Hepatocyte (in vitro differentiated cells): ENCODE data around the gene MAP3K5. TPM values are rescaled to one million over a fixed set of nuclear protein-coding genes. Genes with fewer than 3 reads are reported as not detected.
A peak's percentile ranks its signal among the peaks of the same experiment; 100 is the strongest.
"Not testable (repeated sequence)": the region's sequence is repeated elsewhere in the genome, so short reads cannot be mapped to it uniquely, and the experiment has no call there.

Experiments
- DNase-seq: peaks from one replicate; pipeline ENCODE4 v3.0.0-alpha.2; 2016; ENCODE audit warnings: low spot score
- H2AFZ ChIP-seq: fragments of 200-600 bp; sonication (generic); 2 replicates; pipeline ENCODE4 v1.6.0; 2016; ENCODE audit warnings: antibody characterized with exemption, mild to moderate bottlenecking
- H3K27ac ChIP-seq: fragments of 200-600 bp; sonication (generic); 2 replicates; pipeline ENCODE4 v1.5.1; 2016; ENCODE audit warnings: mild to moderate bottlenecking
- H3K27me3 ChIP-seq: fragments of 200-600 bp; sonication (generic); 2 replicates; pipeline ENCODE4 v1.6.1; 2016
- H3K36me3 ChIP-seq: fragments of 200-600 bp; sonication (generic); replicated peaks from 2 replicates; pipeline ENCODE4 v1.5.1; 2016; ENCODE audit warnings: low read depth; ENCODE audit not compliant: insufficient read depth
- H3K4me1 ChIP-seq: fragments of 200-600 bp; sonication (generic); 2 replicates; pipeline ENCODE4 v1.5.1; 2016; ENCODE audit warnings: mild to moderate bottlenecking, moderate library complexity; ENCODE audit not compliant: insufficient read depth
- H3K4me2 ChIP-seq: fragments of 200-600 bp; sonication (generic); 2 replicates; pipeline ENCODE4 v1.6.0; 2016
- H3K4me3 ChIP-seq: fragments of 200-600 bp; sonication (generic); 2 replicates; pipeline ENCODE4 v1.5.1; 2016; ENCODE audit warnings: mild to moderate bottlenecking
- H3K79me2 ChIP-seq: fragments of 200-600 bp; sonication (generic); 2 replicates; pipeline ENCODE4 v1.6.0; 2017; ENCODE audit warnings: mild to moderate bottlenecking
- H3K9me2 ChIP-seq: fragments of 200-600 bp; sonication (generic); replicated peaks from 2 replicates; pipeline ENCODE4 v1.6.0; 2017; ENCODE audit warnings: mild to moderate bottlenecking; ENCODE audit not compliant: insufficient read depth
- H3K9me3 ChIP-seq: fragments of 200-600 bp; sonication (generic); 2 replicates; pipeline ENCODE4 v1.5.1; 2016; ENCODE audit warnings: low read depth, mild to moderate bottlenecking
- H4K20me1 ChIP-seq: fragments of 200-600 bp; sonication (generic); 2 replicates; pipeline ENCODE4 v1.6.0; 2016; ENCODE audit warnings: mild to moderate bottlenecking; ENCODE audit not compliant: insufficient read depth, poor library complexity, severe bottlenecking
- CTCF ChIP-seq: fragments of 200-600 bp; sonication (generic); IDR thresholded peaks from 2 replicates; pipeline ENCODE4 v1.5.1; 2016; ENCODE audit warnings: antibody characterized with exemption, mild to moderate bottlenecking; ENCODE audit not compliant: poor library complexity
- EZH2 ChIP-seq: fragments of 200-600 bp; sonication (generic); IDR thresholded peaks from 2 replicates; pipeline ENCODE4 v1.6.1; 2016; ENCODE audit warnings: antibody characterized with exemption, mild to moderate bottlenecking, borderline replicate concordance
- EZH2phosphoT487 ChIP-seq: fragments of 200-600 bp; sonication (generic); IDR thresholded peaks from one replicate; pipeline ENCODE4 v1.6.1; 2018; ENCODE audit warnings: antibody characterized with exemption, mild to moderate bottlenecking, low read depth, moderate library complexity; ENCODE audit not compliant: unreplicated experiment, severe bottlenecking
- WGBS: methylation state at CpG from one replicate; pipeline ENCODE4 v1.1.6; 2016; ENCODE audit warnings: low lambda C conversion rate; ENCODE audit errors: missing lambda C conversion rate; 5-methylcytosine and 5-hydroxymethylcytosine counted together
- polyA plus RNA-seq: library from polyadenylated mRNA; unstranded; fragments of >200 nt; fragmentation: Nextera tagmentation; extraction: Ambion mirVana; gene quantifications from 2 replicates; pipeline ENCODE4 v1.2.1, GENCODE V29; 2016
- total RNA-seq: library from RNA; depleted of rRNA; stranded (reverse); fragments of >200 nt; gene quantifications from 2 replicates; pipeline ENCODE4 v1.2.3, GENCODE V29; 2014

The MAP3K5 gene
- total and polyA plus RNA-seq, 2 experiments from 2014 or later, result 2.2 to 5.9 TPM

DNA sequence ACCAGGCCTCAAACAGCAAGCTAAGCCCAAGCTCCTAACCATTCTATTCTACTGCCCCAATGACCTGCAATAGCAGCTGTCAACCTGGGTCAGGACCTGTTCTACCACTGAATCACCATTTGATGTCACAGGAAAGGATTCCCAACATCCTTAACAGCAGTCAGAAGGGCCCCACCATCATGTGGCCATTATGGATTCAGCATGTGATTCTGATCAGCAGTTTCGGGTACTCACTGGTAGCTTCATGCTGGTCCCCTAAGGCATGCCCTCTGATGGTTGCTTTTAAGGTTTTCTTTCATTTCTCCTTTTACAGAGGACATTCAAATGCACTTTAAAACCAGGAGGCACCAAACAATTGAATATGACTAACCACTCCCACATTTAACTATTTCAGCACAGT lies 204.8 kb downstream of the MAP3K5 start:
- Histone ChIP-seq H3K27me3 (no peaks in the 10 kb centered on the region), H2AFZ (no peak overlapping the region), H3K79me2 (no peaks in the 10 kb centered on the region), H3K4me1 (no peaks in the 10 kb centered on the region), H3K36me3 (no peaks in the 10 kb centered on the region), H3K4me2 (no peak overlapping the region), H3K9me2 (no peaks in the 10 kb centered on the region), H3K4me3 (no peak overlapping the region), H4K20me1 (no peaks in the 10 kb centered on the region), H3K9me3 (no peaks in the 10 kb centered on the region), H3K27ac (no peak overlapping the region)
- TF ChIP-seq CTCF (no peak), EZH2phosphoT487 (no peak), EZH2 (no peak)
- no peak for DNase-seq
- 100% methylated on average over 1 of the region's 1 CpG for WGBS

DNA sequence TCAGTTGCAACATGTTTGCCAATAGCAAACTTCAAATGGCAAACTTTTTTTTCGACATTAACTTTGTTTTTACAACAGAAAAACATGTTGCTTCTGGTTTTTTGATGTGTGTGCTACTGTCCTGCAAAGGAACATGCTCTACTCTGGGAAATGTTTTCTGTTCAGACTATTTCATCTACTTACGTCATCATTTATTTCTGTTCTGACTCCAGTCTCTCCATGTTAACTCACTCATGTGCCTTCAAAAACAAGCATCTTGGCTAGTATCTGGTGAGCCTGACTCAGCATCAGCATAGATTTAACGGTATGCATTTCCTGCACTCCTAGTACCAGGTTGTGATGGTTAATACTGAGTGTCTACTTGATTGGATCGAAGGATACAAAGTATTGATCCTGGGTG lies 206.0 kb downstream of the MAP3K5 start:
- TF ChIP-seq EZH2 (no peak), CTCF (no peak), EZH2phosphoT487 (no peak)

GRCh38 chr6:136585523-136585922 lies 206.8 kb downstream of the MAP3K5 start:
- H3K4me2 ChIP-seq, DNase-seq, H2AFZ ChIP-seq, H3K36me3 ChIP-seq, H3K27ac ChIP-seq, H3K9me3 ChIP-seq, H3K4me1 ChIP-seq, H3K4me3 ChIP-seq, H3K27me3 ChIP-seq, H3K79me2 ChIP-seq, H3K9me2 ChIP-seq, H4K20me1 ChIP-seq: not testable (repeated sequence)
- 98% methylated on average over 2 of the region's 2 CpGs for WGBS

More for the DNA sequence above, 206.0 kb downstream of the MAP3K5 start:
- H3K27ac ChIP-seq, result no peak overlapping the region
- H2AFZ ChIP-seq, result no peak overlapping the region
- H3K4me2 ChIP-seq, result no peak overlapping the region
- no peaks in the 10 kb centered on the region for H3K9me3 ChIP-seq
- no peak overlapping the region for H3K4me3 ChIP-seq
- no peaks in the 10 kb centered on the region for H3K79me2 ChIP-seq
- WGBS, result 74% methylated on average over 4 of the region's 4 CpGs
- H3K9me2 ChIP-seq, result no peaks in the 10 kb centered on the region
- no peaks in the 10 kb centered on the region for H4K20me1 ChIP-seq
- peak; percentile 22 for DNase-seq
- no peaks in the 10 kb centered on the region for H3K36me3 ChIP-seq
- no peaks in the 10 kb centered on the region for H3K27me3 ChIP-seq
- no peaks in the 10 kb centered on the region for H3K4me1 ChIP-seq

GRCh38 chr6:136584290-136584689 lies 208.0 kb downstream of the MAP3K5 start:
- H2AFZ ChIP-seq, H3K9me2 ChIP-seq, H3K27ac ChIP-seq, H3K4me3 ChIP-seq, H3K79me2 ChIP-seq, DNase-seq, H3K4me1 ChIP-seq, H4K20me1 ChIP-seq, H3K9me3 ChIP-seq, H3K4me2 ChIP-seq, H3K36me3 ChIP-seq, H3K27me3 ChIP-seq: not testable (repeated sequence)
- WGBS, result 89% methylated on average over 5 of the region's 5 CpGs
